ENCODE results near the gene DCTPP1. TPM values are rescaled to one million over a fixed set of nuclear protein-coding genes. Genes with fewer than 3 reads are reported as not detected.

Gene DCTPP1
- total and polyA plus RNA-seq, 2 of the 13 experiments (the other 11 are each of a cell fraction or from before 2014, with no cell fraction given): 54.8 to 74.4 TPM

GRCh38 chr16:30447512-30448226 is 17.8 kb upstream of the DCTPP1 start (continued):
- TF ChIP-seq DRAP1 (CRISPR knock-in tag; IDR thresholded peaks at IDR 0.05) (peak; percentile 85), ELF3 (CRISPR knock-in tag; IDR thresholded peaks at IDR 0.05) (peak; percentile 92), SNAPC4 (CRISPR knock-in tag; IDR thresholded peaks at IDR 0.05) (no peak), TBX2 (CRISPR knock-in tag; IDR thresholded peaks at IDR 0.05; ENCODE audit: borderline replicate concordance) (peak; percentile 93), ISX (CRISPR knock-in tag; conservative IDR thresholded peaks at IDR 0.05) (no peak), HNRNPK (IDR thresholded peaks at IDR 0.05; ENCODE audit: low read depth, low read length, poor library complexity, severe bottlenecking) (no peak), ZNF557 (CRISPR knock-in tag; IDR thresholded peaks at IDR 0.05) (no peak), ADNP (CRISPR knock-in tag; IDR thresholded peaks at IDR 0.05) (peak; percentile 100), ZMAT3 (CRISPR knock-in tag; conservative IDR thresholded peaks at IDR 0.05) (no peak), NFYC (CRISPR knock-in tag; IDR thresholded peaks at IDR 0.05) (no peak), RXRB (CRISPR knock-in tag; IDR thresholded peaks at IDR 0.05; ENCODE audit: borderline replicate concordance) (peak; percentile 87), MAFG (CRISPR knock-in tag; IDR thresholded peaks at IDR 0.05) (no peak), ETS1 (CRISPR knock-in tag; IDR thresholded peaks at IDR 0.05) (no peak), ZNF281 (CRISPR knock-in tag; IDR thresholded peaks at IDR 0.05; ENCODE audit: borderline replicate concordance) (no peak), HOXA9 (CRISPR knock-in tag; IDR thresholded peaks at IDR 0.05; ENCODE audit: borderline replicate concordance) (no peak), HMGXB4 (CRISPR knock-in tag; IDR thresholded peaks at IDR 0.05; ENCODE audit: borderline replicate concordance in 1 of 2, low read depth in 1 of 2) (peak; percentile 65 to 74), ZNF550 (CRISPR knock-in tag; IDR thresholded peaks at IDR 0.05; ENCODE audit: borderline replicate concordance) (no peak)

All from HepG2 (cell line).